Activated CD4-positive, CD25-positive, alpha-beta regulatory T cell treated with anti-CD3 and anti-CD28 coated beads, Interleukin-2, amount 50 U/mL, for 16 hours (primary cell): ENCODE data around the gene ARHGAP28.
"Not testable (repeated sequence)": the region's sequence is repeated elsewhere in the genome, so short reads cannot be mapped to it uniquely, and the experiment has no call there.

Source experiments
- DNase-seq: peaks from one replicate; pipeline ENCODE4 v3.0.0-alpha.2; 2020; ENCODE audit warnings: low read depth, low spot score

The ARHGAP28 gene

GRCh38 chr18:6923220-6923619 is 193.7 kb downstream of the ARHGAP28 start:
- no peak for DNase-seq

GRCh38 chr18:6927153-6927552 is 197.6 kb downstream of the ARHGAP28 start:
- DNase-seq, result no peak

- no peak for DNase-seq
Observed at GRCh38 chr18:6928359-6928758, 198.8 kb downstream of the ARHGAP28 start.

GRCh38 chr18:6929370-6930102 is 200.0 kb downstream of the ARHGAP28 start:
- DNase-seq, result no peak

- DNase-seq, result no peak
Observed at GRCh38 chr18:6934859-6935258, 205.3 kb downstream of the ARHGAP28 start.

- no peak for DNase-seq
Observed at GRCh38 chr18:6938003-6938402, 208.5 kb downstream of the ARHGAP28 start.

- not testable (repeated sequence) for DNase-seq
Observed at GRCh38 chr18:6938403-6938802, 208.9 kb downstream of the ARHGAP28 start.

- no peak for DNase-seq
Observed at GRCh38 chr18:6939972-6940371, 210.5 kb downstream of the ARHGAP28 start.

- no peak for DNase-seq
Observed at GRCh38 chr18:6940451-6940850, 210.9 kb downstream of the ARHGAP28 start.

- no peak for DNase-seq
Observed at GRCh38 chr18:6941996-6942395, 212.5 kb downstream of the ARHGAP28 start.

GRCh38 chr18:6942742-6943141 is 213.2 kb downstream of the ARHGAP28 start:
- no peak for DNase-seq

- DNase-seq, result no peak
Observed at GRCh38 chr18:6943143-6943542, 213.6 kb downstream of the ARHGAP28 start.

GRCh38 chr18:6947338-6948030 is 218.0 kb downstream of the ARHGAP28 start:
- no peak for DNase-seq

- DNase-seq, result no peak
Observed at GRCh38 chr18:6948281-6949055, 219.0 kb downstream of the ARHGAP28 start.

- no peak for DNase-seq
Observed at GRCh38 chr18:6949800-6950586, 220.5 kb downstream of the ARHGAP28 start.

GRCh38 chr18:6950641-6951040 is 221.1 kb downstream of the ARHGAP28 start:
- DNase-seq, result no peak

GRCh38 chr18:6951336-6952090 is 222.0 kb downstream of the ARHGAP28 start:
- DNase-seq, result no peak

- no peak for DNase-seq
Observed at GRCh38 chr18:6954501-6954900, 225.0 kb downstream of the ARHGAP28 start.

GRCh38 chr18:6955304-6955703 is 225.8 kb downstream of the ARHGAP28 start:
- no peak for DNase-seq

GRCh38 chr18:6956495-6956894 is 227.0 kb downstream of the ARHGAP28 start:
- DNase-seq, result no peak

GRCh38 chr18:6956999-6957398 is 227.5 kb downstream of the ARHGAP28 start:
- no peak for DNase-seq
